HG03575 (cell line): ENCODE measurements around the gene CAP2.

ENCODE experiments used
- ATAC-seq: cut with Tn5 transposase; IDR thresholded peaks from one replicate; pipeline ENCODE4 v1.9.1; 2021; ENCODE audit not compliant: unreplicated experiment, insufficient number of reproducible peaks, low FRiP score; ENCODE audit errors: extremely low read depth

CAP2 gene

DNA sequence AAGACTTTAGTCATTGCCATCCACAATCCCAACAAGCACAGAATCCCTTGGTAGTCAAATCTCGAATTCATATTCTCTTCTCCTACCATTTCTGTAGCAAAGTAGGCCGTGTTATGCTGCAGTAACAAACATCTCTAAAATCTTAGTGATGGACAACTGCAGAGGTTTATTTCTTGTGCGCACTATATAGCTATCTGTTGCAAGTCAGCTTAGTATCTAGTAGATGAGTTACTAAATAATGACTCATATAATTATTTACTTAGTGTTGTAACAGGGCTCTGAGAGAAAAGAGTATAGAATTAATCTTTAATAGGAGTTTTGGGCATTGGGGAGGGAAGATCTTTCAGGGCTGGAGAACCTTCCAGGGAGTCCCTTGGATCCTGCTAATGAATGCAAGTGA is 73.3 kb downstream of the CAP2 start:
- ATAC-seq, result no peak

DNA sequence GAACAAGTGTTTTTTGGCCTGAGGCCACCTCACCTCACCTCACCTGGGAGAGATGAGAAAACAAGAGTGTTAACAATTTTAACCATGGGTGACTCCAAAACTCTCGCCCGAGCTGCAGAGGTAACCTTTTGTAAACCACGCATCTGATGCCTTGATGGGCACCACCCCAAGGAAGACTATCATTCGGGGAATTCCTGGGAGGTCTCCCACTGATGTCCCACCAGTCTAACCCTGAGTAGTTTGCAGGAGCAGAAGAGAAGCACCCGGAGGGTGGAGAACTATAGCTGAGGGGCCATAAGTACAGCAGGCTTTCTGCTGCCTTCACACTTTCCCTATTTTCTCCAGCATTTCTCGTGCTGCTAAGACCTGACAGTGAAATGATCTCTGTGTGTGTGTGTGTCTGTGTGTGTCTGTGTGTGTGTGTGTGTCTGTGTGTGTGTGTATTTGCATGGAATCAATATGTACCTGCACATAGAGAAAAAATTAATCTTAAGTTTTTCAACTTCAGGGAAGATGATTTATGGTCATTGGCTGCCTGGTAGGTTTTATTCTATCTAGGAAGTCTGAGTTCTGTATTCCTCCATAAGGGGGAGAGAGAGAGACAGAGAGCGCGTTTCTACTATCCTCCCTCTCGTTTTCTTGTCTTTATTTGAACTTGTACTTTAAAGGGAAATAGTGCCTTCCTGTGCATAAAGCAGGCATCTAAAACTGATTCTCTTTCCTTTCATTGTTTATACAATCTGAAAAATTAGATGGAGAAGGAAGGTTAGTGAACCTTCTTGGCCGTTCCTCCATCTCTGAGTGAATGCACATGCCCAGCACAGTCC is 75.8 kb downstream of the CAP2 start:
- ATAC-seq, result no peak

DNA sequence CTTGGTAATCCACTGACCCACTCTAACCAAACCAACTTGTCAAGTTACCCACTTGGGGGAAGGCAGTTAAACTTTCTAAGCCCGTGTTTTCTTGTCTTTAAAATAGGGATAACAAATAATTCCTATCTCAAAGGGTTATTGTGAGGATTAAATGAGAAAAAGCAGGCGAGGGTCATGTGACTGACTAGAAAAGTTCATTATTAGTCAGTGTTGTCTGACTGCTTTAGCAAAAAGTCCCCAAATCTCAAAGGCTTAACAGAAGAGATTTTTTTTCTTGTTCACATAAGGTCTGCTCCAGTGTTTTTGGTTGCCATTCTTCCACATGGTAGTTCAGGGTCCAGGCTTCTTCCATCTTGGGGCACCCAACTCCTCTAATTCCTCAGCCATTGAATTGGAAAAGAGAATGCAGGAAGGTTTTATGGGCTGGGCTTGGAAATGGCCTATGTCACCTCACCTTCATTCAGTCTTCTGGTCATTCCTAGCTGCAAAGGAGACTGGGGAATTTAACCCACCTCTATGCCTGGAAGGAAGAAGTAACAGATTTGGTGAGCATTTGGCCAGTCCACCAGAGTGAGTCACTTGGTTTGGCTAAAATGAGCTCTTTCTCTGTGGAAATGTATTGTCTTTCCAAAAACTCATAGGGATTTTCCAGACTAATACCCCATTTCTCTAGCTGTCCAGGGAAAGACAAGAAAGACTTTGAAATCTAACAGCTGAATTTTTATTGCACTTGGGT is 77.0 kb downstream of the CAP2 start:
- no peak for ATAC-seq

DNA sequence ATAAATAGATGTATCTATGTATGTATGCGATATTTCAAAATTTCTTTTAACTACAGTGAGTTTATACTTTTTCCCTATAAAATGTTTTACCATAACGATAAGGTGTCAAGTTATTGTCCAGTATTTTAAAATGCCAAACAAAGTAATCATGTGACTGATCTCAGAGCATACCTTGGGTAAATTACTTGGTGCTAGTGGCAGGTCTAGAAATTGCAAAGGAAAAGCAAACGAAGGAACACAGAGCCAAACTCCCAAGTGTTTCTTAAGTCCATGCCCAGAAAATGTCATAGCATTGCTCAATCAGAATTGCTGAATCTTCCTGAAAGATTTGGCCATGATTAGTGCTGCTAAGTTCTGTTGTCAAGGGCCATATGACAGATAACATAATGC is 77.5 kb downstream of the CAP2 start:
- no peak for ATAC-seq

DNA sequence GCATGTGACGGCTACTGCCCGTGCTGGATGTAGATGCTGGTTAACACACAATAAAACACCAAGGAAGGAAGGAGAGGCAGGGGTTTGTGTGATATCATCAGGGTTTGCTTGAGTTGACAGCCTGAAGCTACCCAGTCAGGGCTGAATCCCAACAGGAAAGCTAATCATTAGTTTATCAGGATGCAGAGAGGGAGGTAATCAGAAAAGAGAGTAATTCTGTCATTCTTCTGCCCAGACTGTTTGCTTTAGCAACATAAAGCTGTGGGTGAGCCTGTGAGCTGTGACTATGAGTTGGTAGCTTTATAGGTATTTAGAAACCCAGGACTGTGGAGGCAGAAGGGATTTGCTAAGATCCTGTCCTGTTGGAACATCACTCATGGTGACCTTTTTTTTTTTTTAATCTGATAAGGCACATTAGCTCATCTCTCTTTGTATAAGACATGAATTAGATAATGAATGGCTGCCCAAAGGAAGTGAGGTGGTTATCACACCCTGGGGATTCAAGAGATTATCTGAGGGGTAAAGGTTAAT is 79.3 kb downstream of the CAP2 start:
- no peak for ATAC-seq

DNA sequence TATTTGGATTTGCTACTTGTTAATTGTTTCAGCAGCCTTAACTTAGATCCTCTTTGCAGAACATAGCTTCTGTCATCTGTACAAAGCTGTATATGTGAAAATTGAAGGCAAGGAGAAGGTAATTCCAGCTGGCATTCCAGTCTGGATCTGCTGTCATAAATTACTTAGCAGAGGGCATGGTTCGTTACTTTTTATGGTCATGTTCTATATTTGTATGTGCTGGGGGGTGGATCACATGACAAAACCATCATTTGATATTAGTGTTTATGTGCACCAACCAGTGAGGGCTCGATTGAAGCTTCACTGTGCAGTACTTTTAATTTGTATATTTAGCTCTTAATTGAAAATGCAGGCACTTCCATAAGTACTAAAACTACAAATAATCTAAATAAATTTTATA is 80.2 kb downstream of the CAP2 start:
- no peak for ATAC-seq

DNA sequence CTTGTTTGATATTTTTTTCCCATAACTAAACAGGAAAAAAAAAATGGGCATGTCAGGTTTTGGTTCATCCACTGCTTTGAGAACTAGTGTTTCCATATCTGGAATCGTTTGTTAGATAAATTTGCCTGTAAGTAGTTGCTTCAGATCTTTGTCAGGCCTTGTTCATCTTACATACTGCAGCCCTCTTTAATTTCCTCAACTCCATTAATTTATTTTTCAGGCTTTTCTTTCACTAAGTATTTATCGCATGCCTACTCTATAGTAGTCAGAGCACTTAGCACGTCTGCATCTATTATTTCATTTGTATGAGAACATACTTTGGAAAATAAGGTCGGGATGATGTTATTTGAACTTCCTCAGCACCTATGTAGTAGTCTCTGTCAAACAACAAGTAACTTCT is 80.9 kb downstream of the CAP2 start:
- ATAC-seq, result no peak

DNA sequence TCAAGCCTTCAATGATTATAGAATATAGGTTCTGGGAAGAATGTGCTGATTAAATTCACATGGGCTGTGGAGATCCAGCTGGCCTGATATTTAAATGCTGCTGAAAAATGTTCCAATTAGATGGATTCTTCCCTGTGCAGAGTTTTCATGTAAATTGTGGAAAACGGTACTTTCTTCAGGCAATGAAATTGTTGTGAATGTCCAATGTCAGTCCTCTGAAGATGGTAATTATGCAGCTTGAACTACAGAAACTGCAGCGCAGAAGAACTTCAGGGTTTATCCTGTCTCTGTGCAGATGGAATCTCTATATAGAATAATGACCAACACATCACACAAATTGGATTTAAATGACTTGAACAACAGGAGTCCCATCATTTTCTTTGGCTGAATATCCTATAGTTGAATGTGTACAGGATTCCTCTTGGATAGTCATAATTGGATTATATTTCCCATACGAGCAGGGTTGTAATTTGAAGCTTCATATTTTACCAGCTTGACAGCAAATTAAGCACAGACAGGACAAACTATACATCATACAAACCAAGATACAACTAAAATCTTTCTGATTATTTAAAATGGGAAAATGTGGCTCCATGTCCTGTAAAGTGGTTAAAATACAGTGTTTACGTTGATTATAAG is 82.3 kb downstream of the CAP2 start:
- ATAC-seq, result no peak

DNA sequence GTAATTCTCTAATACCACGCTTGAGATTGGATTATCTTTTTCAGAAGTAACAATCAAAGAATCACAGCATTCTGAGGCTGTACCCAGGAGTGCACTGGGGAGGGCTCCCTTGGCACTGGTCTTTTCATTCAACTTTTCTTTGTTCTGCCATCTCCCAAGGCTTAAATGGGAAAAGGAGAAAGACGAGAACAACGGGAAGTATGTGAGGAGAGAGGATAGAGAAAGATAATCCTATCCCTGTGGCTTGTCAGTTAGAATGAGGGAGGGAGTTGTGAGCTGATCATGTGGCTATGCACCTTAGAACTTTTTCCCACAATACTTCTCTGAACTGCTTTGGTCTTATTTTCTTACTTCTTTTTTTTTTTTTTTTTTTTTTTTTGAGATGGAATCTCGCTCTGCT is 83.1 kb downstream of the CAP2 start:
- ATAC-seq, result no peak

DNA sequence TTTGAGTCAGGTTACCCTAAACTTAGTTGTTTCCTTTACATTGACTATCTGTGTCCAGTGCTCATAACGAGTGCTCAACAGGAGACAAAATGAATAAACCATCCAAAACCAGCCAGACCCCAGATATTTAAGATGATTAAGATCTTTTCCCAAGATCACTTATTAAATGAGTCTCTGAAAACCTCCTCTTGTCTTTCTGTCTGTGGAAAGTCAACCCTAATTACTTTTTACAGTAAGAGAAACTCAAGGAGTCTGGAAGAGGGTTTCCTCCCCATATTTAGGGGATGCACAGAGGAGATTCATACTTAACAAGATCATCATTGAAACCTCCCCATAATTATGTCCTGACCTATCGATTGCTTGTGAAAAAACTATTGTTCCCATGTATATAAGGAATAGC is 84.0 kb downstream of the CAP2 start:
- no peak for ATAC-seq

DNA sequence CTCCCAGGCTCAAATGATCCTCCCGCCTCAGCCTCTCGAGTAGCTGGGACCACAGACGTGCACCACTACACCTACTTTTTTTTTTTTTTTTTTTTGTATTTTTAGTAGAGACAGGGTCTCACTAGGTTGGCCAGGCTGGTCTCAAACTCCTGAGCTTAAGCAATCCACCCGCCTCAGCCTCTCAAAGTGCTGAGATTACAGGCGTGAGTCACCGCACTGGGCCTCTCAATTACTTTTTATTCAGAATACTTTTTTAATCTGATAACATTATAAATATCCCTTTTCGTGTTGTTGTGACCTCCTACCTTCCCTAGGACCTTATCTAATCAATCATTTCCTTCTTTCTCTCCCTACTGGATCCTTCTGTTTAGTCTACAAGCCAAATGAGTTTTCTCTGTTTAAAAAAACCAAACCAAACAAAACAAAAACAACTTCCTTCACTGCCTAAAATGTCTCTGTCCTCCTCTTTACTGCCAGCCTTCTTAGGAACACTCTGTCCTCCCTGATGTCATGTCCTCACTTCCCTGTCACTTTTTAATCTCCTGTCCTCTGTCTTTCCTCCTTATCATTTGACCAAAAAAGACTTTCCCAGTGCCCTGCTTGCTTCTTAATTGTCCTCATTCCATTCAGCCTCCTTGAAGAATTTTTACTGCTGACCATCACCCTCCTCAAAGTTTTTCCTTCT is 85.0 kb downstream of the CAP2 start:
- ATAC-seq, result no peak

DNA sequence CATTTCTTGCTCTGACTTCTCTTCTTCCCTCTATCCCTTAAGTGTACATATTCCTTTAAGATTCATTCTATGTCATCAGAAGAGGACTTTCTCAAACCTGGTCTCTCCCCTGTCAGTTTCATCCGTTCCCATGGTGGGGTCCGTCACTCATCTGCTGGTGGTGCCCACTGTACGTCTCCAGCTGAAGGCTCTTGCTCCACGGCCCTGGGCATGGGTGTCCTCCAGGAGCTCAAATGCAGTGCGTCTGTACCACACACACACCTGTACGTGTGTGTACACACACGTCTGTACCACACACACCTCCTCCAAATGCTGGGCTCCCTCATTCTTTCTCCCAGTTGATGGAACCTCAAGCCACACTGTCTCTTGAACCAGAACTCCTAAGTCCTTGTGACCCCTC is 85.6 kb downstream of the CAP2 start:
- no peak for ATAC-seq

DNA sequence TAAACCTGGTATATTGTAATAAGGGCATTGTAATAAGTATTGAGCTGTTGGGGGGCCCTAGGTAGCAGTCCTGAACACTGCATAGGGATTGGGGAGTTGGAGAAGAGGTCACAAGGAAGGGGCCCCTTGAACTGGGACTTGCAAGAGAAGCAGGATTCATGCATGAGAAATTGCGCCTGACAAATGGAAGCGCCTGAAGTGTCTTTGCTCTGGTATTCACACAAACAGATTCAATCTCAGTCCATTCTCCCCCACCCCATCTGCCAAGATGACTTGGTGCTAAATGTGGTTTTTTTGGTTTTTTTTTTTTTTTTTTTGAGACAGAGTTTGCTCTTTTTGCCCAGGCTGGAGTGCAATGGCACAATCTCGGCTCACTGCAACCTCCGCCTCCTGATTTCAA is 87.1 kb downstream of the CAP2 start:
- no peak for ATAC-seq

DNA sequence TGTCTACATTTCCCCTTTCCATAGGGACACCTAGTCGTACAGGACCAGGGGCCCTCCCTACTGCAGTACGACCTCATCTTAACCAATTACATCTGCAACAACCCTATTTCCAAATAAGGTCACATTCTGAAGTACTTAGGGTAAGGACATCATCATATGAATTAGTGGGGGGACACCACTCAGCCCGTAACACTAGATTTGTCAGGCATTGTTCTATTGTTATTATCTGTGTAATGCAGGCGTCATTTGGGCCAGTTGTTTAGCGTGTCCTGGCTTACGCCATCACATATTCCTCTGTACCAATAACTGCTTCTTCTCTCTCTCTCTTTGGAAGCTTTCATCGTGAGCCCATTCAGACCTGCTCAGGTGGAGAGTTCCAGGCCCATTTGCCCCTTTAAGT is 89.3 kb downstream of the CAP2 start:
- ATAC-seq, result no peak

DNA sequence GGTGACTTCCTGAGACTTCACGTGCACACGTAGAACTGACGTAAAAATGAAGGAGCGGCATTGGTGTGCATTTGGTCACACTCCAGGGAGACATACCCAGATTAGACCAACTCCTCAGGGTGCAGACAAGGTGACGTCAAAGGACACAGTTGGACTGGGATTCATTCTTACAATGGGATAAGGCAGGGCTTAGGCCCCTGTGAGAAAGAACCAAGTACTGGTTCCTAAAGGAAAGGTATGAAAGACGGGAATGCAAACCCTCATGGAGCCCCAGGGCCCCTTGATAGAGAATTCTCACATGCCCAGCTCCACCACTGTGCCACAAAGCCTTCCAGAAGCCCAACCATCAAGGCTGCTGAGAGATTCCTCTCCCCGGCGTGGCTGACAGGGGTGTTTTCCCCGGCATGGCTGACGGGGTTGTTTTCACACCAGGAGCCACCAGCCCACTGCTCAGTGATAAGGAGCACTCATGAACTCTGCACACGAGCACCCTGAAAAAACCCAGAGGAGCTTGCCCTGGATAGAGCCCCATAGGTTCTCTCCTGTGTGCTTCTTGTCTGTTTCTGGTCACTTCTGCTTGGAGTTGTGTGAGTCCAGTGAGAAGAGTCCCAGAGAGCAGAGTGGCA is 90.1 kb downstream of the CAP2 start:
- no peak for ATAC-seq

DNA sequence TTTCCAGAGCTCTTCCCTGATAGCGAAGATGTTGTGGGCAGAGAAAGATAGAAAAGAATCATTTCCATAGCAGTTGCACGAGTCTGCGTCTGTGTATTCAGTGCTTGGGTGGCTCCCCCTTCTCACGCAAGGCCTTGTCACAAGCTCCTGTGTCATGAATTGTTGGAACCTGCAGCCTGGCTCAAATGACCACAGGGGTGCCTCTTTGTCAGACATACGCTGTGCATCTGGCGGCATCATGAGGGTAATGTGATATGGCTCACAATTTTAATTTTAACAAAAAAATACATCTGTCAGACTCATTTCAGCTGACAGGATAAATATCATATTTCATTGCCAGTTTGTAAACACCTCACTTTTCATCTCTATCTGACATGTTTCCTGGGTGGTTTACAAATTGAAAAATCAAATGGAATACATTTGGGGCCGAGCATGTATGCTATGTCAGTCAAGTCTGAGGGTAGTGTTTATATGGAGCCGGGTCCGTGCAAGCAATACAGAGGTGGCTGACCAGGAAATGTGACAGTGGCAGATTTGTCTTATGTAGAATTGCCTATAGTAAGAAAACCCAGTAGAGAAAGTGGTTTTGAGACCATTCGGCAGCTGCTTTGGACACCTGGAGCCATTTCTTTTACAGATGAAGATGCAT is 90.9 kb downstream of the CAP2 start:
- ATAC-seq, result no peak

DNA sequence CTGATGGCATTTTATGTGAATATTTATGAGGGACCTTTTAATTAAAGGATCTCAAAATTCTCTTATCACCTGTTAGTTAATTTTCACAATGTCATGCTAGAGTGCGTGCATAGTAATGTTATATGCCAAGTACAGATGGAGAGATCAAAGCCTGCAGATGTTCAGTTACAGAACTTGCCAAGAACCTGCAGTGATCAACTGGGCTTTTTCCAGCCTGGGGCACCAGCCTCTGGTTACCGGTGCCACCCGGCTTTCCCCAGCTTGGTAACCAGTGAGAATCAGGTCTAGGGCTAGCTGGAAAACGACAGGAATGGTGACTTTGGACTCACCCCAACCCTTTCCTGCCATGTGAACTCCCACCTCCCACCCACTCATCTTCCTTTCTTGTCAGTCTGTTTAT is 91.8 kb downstream of the CAP2 start:
- no peak for ATAC-seq

DNA sequence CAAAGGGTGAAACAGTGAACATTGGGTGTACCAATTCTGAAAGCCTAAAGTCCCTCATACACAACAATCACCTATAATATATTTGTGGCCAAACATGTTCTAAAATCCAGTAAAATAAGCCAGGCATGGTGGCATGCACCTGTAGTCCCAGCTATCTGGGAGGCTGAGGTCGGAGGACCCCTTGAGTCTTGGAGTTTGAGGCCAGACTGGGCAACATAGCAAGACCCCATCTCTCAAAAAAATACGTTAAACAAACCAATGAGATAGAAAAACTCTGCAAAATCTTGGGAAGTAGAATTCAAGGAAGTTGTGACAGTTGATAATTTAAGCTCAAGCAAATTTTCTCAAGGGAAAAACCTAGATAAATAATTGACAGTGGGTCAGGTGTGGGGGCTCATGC is 92.6 kb downstream of the CAP2 start:
- ATAC-seq, result no peak

DNA sequence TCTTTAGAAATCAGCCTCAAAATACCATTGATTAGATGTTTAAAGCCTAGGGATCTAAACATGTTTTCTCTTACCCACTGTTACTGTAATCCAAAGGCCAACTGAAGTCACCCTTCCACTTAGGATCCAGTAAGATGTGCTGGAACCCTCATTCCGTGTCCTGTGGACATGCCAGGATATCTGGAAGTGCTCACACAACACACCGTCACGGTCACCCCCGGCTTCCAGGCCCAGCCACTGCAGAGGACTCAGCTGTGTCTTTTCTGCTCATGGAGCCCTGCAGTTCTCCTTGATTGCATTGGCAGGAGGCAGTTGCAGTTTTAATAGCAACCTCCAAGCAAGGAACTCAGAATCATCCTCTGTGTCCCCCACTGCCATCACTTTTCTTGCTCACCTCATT is 93.3 kb downstream of the CAP2 start:
- no peak for ATAC-seq
